HG02763 (cell line): ENCODE measurements around the gene ZP2.
"Not testable (repeated sequence)": the region's sequence is repeated elsewhere in the genome, so short reads cannot be mapped to it uniquely, and the experiment has no call there.

Experiments
- ATAC-seq: cut with Tn5 transposase; IDR thresholded peaks from one replicate; pipeline ENCODE4 v1.9.1; 2021; ENCODE audit warnings: mild to moderate bottlenecking, moderate library complexity; ENCODE audit not compliant: unreplicated experiment

The ZP2 gene

DNA sequence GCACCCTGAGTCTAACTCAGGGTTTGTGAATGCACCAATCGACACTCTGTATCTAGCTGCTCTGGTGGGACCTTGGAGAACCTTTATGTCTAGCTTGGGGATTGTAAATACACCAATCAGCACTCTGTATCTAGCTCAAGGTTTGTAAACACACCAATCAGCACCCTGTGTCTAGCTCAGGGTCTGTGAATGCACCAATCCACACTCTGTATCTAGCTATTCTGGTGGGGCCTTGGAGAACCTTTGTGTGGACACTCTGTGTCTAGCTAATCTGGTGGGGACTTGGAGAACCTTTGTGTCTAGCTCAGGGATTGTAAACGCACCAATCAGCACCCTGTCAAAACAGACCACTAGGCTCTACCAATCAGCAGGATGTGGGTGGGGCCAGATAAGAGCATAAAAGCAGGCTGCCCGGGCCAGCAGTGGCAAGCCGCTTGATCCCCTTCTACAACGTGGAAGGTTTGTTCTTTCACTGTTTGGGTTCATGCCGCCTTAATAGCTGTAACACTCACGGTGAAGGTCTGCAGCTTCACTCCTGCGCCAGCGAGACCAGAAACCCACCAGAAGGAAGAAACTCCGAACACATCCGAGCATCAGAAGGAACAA lies 58.1 kb downstream of the ZP2 start:
- ATAC-seq: not testable (repeated sequence)

DNA sequence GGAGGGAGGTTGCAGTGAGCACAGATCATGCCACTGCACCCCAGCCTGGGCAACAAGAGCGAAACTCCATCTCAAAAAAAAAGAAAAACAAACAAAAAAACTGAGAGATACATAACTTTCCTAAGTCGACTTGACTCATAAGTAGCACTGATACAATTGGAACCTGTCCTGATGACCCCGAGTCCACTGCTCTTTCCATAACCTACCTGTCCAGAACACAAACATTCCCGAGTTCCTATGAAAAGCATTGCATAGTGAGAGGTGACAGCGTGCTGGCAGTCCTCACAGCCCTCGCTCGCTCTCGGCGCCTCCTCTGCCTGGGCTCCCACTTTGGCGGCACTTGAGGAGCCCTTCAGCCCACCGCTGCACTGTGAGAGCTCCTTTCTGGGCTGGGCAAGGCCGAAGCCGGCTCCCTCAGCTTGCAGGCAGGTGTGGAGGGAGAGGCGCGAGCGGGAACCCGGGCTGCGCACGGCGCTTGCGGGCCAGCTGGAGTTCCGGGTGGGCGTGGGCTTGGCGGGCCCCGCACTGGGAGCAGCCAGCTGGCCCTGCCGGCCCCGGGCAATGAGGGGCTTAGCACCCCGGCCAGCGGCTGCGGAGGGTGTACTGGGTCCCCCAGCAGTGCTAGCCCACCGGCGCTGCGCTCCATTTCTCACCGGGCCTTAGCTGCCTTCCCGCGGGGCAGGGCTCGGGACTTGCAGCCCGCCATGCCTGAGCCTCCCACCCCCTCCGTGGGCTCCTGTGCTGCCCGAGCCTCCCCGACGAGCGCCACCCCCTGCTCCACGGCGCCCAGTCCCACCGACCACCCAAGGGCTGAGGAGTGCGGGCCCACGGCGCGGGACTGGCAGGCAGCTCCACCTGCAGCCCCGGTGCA lies 59.0 kb downstream of the ZP2 start:
- not testable (repeated sequence) for ATAC-seq

DNA sequence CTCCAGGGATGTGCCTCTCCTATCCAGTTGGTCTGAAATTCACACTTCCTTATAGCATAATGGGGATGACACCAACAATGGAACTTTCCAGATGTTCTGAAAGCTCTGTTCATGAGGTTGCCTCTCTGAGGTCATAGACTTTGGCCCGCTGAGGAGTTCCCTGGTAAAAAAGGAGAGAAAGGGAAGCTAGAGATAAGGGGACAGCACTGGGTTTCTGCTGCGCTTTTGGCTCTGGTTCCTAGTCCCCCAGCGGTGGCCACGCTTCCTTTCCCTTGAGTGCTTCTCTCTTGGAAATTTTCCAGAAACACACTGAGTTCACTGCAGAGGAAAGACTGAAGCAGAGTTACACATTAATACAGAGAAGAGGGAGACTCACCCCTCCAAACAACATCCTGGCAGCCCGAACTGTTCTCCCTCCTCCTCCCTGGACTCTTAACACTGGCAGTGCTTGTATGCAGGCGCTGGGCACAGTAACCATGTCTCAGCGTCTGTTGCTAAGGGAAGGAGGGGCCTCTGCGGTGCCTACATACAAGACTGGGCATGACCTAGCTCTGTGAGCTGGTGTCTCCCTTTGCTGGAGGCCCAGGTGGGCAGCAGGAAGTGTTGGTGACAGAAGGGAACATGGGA lies 60.9 kb downstream of the ZP2 start, which contains the start of gene DNAH3:
Gene DNAH3 (minus strand): TSS at position 472 of the 627 bp plus-strand sequence. CDS start 527 bp downstream, outside the sequence.
- no peak for ATAC-seq
